SU-DHL-6 (cell line): ENCODE measurements around the gene B3GALT5.

Source experiments
- EZH2phosphoT487 ChIP-seq: fragments of 200-600 bp; sonication (generic), shearing (Covaris generic); conservative IDR thresholded peaks from 2 replicates; pipeline ENCODE4 v1.6.1; 2018; ENCODE audit warnings: mild to moderate bottlenecking, antibody characterized with exemption, low read length, moderate library complexity, mixed read lengths
- TF ChIP-seq, protein P1 (sequence below): fragments of 200-600 bp; sonication (generic); IDR thresholded peaks from one replicate; pipeline ENCODE4 v1.5.1; 2017; ENCODE audit warnings: antibody characterized with exemption, mild to moderate bottlenecking, low read length, moderate library complexity; ENCODE audit not compliant: insufficient read depth, poor library complexity, severe bottlenecking

DNA sequence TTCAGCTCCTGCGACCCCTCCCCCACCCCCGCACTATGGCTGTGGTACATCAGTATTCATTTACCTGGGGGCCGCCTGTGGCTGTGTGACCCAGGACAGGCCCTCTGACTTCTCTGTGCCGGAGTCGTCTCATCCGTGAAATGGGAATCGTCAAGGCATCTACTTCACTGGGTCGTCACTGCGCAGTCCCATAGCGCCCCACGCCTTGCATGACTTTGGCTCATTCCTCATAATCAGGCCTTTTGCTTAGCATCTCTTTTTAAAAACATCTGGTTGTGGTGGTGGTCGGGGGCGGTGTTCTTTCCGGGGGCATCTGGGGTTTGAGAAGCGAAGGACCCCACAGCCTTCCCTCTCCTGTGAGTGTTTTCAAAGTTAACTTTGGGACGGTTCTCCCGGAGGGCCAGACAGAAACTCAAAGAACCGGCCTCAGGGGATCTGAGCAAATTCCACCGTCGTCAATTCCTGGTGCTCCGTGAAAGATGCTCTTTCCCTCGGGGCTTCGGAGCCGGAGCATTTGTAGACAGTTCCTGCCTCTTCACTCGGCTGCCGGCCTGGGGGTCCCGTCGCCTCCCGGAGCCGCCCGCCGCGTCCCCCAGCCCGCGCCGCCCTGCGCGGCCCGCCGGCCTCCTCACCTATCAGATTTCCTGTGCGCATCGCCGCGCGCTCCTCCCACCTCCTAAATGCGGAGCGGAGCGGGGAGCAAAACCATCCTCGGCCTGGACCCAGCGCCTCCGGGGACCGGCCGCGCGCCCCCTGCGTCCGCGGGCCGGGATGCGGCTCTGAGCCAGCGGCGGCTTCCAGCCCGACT lies at the start of gene B3GALT5:
- TF ChIP-seq, protein P1, sequence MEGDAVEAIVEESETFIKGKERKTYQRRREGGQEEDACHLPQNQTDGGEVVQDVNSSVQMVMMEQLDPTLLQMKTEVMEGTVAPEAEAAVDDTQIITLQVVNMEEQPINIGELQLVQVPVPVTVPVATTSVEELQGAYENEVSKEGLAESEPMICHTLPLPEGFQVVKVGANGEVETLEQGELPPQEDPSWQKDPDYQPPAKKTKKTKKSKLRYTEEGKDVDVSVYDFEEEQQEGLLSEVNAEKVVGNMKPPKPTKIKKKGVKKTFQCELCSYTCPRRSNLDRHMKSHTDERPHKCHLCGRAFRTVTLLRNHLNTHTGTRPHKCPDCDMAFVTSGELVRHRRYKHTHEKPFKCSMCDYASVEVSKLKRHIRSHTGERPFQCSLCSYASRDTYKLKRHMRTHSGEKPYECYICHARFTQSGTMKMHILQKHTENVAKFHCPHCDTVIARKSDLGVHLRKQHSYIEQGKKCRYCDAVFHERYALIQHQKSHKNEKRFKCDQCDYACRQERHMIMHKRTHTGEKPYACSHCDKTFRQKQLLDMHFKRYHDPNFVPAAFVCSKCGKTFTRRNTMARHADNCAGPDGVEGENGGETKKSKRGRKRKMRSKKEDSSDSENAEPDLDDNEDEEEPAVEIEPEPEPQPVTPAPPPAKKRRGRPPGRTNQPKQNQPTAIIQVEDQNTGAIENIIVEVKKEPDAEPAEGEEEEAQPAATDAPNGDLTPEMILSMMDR: no peak
- no peak for TF ChIP-seq EZH2phosphoT487
